ENCODE measurements around the gene KRT10. TPM values are rescaled to one million over a fixed set of nuclear protein-coding genes. Genes with fewer than 3 reads are reported as not detected.
"Not testable (repeated sequence)": the region's sequence is repeated elsewhere in the genome, so short reads cannot be mapped to it uniquely, and the experiment has no call there.

KRT10 gene
- polyA plus RNA-seq, 6 donors from 2014 or later: 194 to 275 (median 232) TPM

DNA sequence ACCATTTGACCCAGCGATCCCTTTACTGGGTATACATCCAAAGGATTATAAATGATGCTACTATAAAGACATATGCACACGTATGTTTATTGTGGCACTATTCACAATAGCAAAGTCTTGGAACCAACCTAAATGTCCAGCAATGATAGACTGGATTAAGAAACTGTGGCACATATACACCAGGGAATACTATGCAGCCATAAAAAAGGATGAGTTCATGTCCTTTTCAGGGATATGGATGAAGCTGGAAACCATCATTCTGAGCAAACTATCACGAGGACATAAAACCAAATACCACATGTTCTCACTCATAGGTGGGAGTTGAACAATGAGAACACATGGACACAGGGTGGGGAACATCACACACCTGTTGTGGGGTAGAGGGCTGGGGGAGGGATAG, 7.8 kb downstream of the KRT10 start:
- Mint-ChIP-seq H3K4me1 (peaks cover 4 to 13% (median 12%) of the 10 kb centered on the region in 3 donors), H3K36me3 (peaks cover 19 to 24% of the 10 kb centered on the region in 2 donors), H3K27me3 (peaks cover 49 to 53% (median 49%) of the 10 kb centered on the region in 3 donors), H3K9me3 (peaks cover 4 to 27% (median 6%) of the 10 kb centered on the region in 7 donors), H3K4me3 (peak overlapping the region in 2 of 8 donors; percentile 56)
- not testable (repeated sequence) for DNase-seq; ATAC-seq (ENCODE audit: low read depth in 2 of 2); H3K27ac Mint-ChIP-seq

DNA sequence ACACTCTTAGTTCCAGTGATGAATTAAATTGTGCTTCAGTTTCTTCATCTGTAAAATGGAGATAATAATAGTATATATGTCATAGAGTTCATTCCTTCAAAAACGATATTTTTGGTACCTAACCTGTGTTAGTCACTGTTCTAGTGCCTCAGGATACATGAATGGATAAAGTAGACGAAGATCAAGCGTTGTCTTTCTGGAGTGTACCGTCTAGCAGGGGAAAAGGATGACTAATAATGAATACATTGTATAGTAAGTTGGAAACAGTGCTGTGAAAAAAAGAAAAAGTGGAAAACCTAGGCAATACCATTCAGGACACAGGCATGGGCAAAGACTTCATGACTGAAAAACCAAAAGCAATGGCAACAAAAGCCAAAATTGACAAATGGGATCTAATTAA, 8.6 kb downstream of the KRT10 start:
- peaks cover 54 to 57% (median 55%) of the 10 kb centered on the region in 3 donors for H3K27me3 Mint-ChIP-seq

DNA sequence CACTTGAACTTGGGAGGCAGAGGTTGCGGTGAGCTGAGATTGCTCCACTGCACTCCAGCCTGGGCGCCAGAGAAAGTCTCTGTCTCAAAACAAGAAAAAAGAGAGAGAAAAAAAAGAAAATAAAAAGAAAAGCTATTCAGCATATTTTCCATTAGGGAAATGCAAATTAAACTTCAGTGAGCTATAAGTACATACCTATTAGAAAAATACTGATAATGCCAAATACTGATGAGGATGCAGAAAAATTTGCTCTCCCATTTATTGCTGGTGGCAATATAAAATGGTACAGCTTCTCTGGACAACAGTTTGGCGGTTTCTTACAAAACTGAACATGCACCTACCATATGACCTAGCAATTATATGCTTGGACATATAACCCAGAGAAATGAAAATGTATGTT, 9.8 kb downstream of the KRT10 start:
- Mint-ChIP-seq H3K4me1 (peaks cover 0 to 7% (median 3%) of the 10 kb centered on the region in 3 donors), H3K9me3 (peaks cover 3 to 22% (median 6%) of the 10 kb centered on the region in 7 donors), H3K27me3 (peaks cover 66 to 69% (median 66%) of the 10 kb centered on the region in 3 donors)

More for the DNA sequence above, 8.6 kb downstream of the KRT10 start:
- Mint-ChIP-seq H3K27ac (no peak overlapping the region), H3K4me1 (peaks cover 4 to 12% (median 8%) of the 10 kb centered on the region in 3 donors), H3K9me3 (peaks cover 4 to 27% (median 6%) of the 10 kb centered on the region in 7 donors), H3K36me3 (peaks cover 19 to 24% of the 10 kb centered on the region in 2 donors), H3K4me3 (no peak overlapping the region)
- no peak for DNase-seq
- no peak for ATAC-seq (ENCODE audit: low read depth in 2 of 2)

DNA sequence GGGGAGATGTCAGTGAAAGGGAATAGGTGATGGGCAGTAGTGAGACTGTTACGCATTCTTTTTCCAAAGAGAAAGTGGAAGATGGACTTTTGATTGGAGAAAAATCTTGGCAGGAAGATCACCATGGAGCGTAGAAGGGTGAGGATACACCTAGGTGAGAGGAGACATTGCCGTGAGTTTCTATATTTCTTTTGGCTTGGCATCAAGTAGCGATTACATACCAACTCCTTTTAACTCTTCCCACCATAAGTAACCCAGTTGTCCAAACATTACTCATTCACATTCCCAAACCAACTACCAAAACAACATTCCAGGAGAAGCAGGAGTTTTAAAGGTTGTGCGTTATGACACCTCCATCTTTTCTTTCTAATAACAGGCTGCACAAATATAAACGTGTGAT, 11.9 kb downstream of the KRT10 start:
- Mint-ChIP-seq H3K36me3 (peaks cover 0 to 7% of the 10 kb centered on the region in 2 donors), H3K9me3 (peaks cover 0 to 19% (median 3%) of the 10 kb centered on the region in 7 donors), H3K27ac (no peak overlapping the region), H3K27me3 (peaks cover 83 to 87% (median 86%) of the 10 kb centered on the region in 3 donors), H3K4me3 (no peak overlapping the region), H3K4me1 (no peaks in the 10 kb centered on the region)
- DNase-seq (no peak), ATAC-seq (ENCODE audit: low read depth in 2 of 2) (no peak)

More for the DNA sequence above, 9.8 kb downstream of the KRT10 start:
- DNase-seq (no peak), ATAC-seq (ENCODE audit: low read depth in 2 of 2) (no peak)
- Mint-ChIP-seq H3K4me3 (no peak overlapping the region), H3K36me3 (peaks cover 11 to 22% of the 10 kb centered on the region in 2 donors), H3K27ac (no peak overlapping the region)

DNA sequence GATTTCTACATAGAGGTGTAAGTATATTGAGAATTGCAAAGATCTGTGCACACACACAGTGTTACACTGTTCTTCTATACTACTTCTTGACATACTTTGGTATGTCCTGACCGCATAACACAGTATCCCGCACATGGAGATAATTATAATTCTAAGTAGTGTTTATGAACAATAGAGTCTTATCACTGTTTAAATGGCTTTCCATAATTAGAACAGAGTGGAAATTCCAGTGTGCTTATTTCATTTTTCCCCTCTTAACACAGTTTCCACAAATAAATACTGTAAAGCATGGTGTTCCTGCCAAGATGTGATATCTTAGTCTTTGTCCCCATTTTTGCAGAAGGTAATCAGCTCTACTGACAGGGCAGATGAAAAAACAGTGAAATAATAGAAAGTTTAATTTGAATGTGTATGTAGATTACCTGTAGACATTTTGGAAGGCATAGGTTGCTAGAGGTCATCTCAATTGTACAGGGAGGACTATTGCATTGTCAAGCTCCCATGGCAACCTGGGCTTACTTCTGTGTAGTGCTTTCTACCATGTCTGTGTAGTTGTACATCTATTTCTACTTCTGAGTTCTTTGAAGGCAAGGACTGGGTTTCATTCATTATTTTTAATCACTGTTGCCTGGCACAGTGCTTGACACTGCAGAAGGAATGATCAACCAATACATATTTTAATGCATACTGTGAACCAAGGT, 12.5 kb downstream of the KRT10 start:
- ATAC-seq (ENCODE audit: low read depth in 2 of 2) (no peak), DNase-seq (no peak)
- peaks cover 0 to 24% (median 4%) of the 10 kb centered on the region in 7 donors for H3K9me3 Mint-ChIP-seq
- H3K4me3 Mint-ChIP-seq: no peak overlapping the region
- H3K36me3 Mint-ChIP-seq: peaks cover 0 to 12% of the 10 kb centered on the region in 2 donors
- no peak overlapping the region for H3K27ac Mint-ChIP-seq
- no peaks in the 10 kb centered on the region for H3K4me1 Mint-ChIP-seq
- peaks cover 86 to 92% (median 92%) of the 10 kb centered on the region in 3 donors for H3K27me3 Mint-ChIP-seq

DNA sequence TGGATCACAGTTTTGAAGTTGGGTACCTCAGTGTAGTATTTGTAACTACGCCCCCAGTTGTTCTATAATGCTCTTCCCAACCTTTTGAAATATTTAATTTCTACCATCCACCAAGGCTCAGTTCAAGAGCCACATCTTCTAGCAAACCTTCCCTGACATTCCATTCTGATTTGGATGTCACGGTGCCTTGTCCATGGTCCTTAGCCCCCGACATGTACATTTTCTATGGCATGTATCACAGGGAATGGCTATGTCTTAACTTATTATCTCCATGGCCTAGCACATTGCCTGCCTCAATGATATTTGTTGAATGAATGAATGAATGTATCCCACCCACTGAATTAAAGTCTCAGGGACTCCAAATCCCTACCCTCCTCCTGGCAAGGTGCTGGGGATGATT, 16.3 kb downstream of the KRT10 start:
- DNase-seq (no peak), ATAC-seq (ENCODE audit: low read depth in 2 of 2) (no peak)
- Mint-ChIP-seq H3K4me1 (peaks cover 0 to 5% (median 3%) of the 10 kb centered on the region in 3 donors), H3K9me3 (peaks cover 0 to 12% (median 0%) of the 10 kb centered on the region in 7 donors), H3K27ac (no peak overlapping the region), H3K36me3 (peaks cover 0 to 11% of the 10 kb centered on the region in 2 donors), H3K27me3 (peaks cover 61 to 65% (median 65%) of the 10 kb centered on the region in 3 donors), H3K4me3 (no peak overlapping the region)

DNA sequence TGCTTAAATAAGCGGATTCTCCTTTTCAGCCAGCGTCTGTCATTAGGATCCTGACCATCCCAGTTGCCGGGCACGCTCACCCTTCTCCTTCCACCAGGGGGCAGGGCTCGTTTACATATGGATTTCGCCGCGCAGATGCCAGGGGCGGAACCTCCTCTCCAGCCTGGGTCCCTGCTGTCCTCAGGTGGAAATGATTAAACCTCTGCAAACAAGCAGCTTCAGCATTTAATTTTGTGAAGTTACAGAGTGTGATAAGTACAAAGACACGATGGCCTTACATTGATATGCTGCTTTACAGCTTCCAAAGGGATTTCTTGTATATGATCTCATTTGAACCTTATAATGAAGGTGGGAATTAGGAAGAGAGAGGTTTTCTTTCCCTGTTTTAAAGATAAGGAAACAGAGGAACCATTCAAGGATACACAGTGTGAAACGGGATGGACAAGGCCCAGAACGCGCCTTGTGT, 18.8 kb downstream of the KRT10 start:
- no peak overlapping the region for H3K27ac Mint-ChIP-seq
- peaks cover 41 to 49% (median 44%) of the 10 kb centered on the region in 3 donors for H3K27me3 Mint-ChIP-seq
- ATAC-seq (ENCODE audit: low read depth in 2 of 2) (peak; percentile 89 to 99), DNase-seq (peak; percentile 66)
- no peak overlapping the region for H3K4me3 Mint-ChIP-seq
- peaks cover 0 to 11% of the 10 kb centered on the region in 2 donors for H3K36me3 Mint-ChIP-seq
- peaks cover 0 to 6% (median 0%) of the 10 kb centered on the region in 7 donors for H3K9me3 Mint-ChIP-seq
- H3K4me1 Mint-ChIP-seq: peaks cover 0 to 5% (median 3%) of the 10 kb centered on the region in 3 donors

DNA sequence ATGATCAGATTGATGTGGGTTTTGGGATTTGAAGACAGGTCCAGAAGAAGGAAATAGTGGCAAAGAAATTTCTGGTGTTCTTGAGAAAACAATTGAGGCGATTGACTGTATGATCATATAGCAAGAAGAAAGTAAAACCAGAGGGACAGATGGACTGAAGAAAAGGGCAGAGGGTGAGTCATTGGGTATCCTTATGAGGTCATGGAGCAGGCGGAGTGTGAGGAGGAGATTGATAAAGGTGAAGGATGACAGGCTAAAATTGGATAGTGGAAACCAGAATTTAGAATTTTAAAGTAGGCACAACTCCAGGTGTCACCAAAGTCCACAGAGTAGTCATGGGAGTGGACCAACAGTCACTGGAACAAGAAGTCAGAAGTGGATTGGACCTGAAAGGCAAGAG, 21.3 kb downstream of the KRT10 start:
- peaks cover 0 to 16% of the 10 kb centered on the region in 2 donors for H3K36me3 Mint-ChIP-seq
- H3K27ac Mint-ChIP-seq: no peak overlapping the region
- DNase-seq: no peak
- peaks cover 24 to 35% (median 34%) of the 10 kb centered on the region in 3 donors for H3K27me3 Mint-ChIP-seq
- peaks cover 0 to 5% (median 3%) of the 10 kb centered on the region in 3 donors for H3K4me1 Mint-ChIP-seq
- ATAC-seq (ENCODE audit: low read depth in 2 of 2): no peak
- no peak overlapping the region for H3K4me3 Mint-ChIP-seq
- peaks cover 0 to 6% (median 0%) of the 10 kb centered on the region in 7 donors for H3K9me3 Mint-ChIP-seq

DNA sequence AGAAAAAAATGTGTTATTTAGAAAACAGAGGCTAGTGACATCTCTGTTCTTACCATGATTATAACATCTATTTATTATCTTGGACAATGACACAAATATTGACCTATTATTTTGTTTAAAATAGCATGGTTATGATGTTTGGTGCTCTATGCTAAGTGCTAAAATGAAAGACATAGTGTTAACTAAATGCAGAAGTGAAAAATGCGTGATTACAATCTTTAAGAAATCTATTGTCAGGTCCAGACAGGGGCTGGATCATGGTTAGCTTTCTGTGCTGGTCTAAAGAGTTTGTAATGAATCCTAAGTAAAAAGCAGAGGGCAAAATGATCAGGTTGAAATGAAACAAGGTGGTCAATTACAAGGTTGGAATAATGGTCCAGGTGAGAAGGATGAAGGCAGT, 22.0 kb downstream of the KRT10 start:
- Mint-ChIP-seq H3K27me3 (peaks cover 27 to 35% (median 35%) of the 10 kb centered on the region in 3 donors), H3K27ac (no peak overlapping the region), H3K36me3 (peaks cover 0 to 15% of the 10 kb centered on the region in 2 donors), H3K9me3 (peaks cover 0 to 5% (median 0%) of the 10 kb centered on the region in 7 donors), H3K4me1 (peaks cover 0 to 5% (median 3%) of the 10 kb centered on the region in 3 donors), H3K4me3 (no peak overlapping the region)
- DNase-seq (no peak), ATAC-seq (ENCODE audit: low read depth in 2 of 2) (no peak)

DNA sequence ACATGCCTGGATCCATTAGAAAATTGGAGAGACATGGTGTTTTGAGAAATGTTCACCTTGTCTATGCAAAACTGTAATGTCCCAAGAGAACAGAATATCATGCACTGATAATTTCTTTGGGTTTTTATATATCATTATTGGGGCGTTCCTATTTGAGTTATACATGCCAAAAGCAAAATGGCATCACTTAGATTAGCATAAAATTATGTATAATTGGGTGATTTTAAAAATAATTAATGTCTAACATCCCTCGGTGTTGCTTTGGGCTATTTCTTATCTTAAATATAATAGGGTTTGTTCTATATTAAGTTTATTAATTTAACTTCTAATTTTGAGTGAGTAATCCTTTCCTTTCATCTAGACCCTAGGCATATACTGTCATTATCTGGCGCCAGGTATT, 22.6 kb downstream of the KRT10 start, which contains the start of gene KRT28:
TSS of gene KRT28 (minus strand) at position 101 of the 400 bp plus-strand sequence. CDS start at position 35, 66 bp downstream.
- Mint-ChIP-seq H3K4me1 (peaks cover 0 to 5% (median 3%) of the 10 kb centered on the region in 3 donors), H3K27me3 (peaks cover 27 to 34% (median 33%) of the 10 kb centered on the region in 3 donors), H3K36me3 (peaks cover 0 to 10% of the 10 kb centered on the region in 2 donors), H3K9me3 (peaks cover 0 to 1% (median 0%) of the 10 kb centered on the region in 7 donors), H3K4me3 (no peak within 1 kb of the TSS), H3K27ac (no peak within 1 kb of the TSS)
- DNase-seq: no peak
- no peak for ATAC-seq (ENCODE audit: low read depth in 2 of 2)

DNA sequence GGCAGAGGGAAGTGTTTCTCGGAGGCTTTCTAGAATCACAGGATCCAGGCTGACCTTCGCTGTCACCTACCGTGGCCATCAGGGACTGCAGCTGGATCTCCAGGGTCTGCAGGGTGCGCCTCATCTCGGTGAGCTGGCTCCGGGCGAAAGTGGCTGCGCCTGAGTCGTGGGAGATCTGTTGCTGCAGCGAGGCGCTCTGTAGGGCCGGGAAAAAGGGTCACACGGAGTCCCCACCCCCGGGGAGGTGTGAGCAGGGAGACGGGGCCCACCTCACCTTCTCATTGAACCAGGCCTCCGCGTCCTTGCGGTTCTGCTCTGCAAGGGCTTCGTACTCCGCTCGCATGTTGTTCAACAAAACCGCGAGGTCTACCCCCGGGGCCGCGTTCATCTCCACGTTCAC, 25.6 kb downstream of the KRT10 start:
- H3K9me3 Mint-ChIP-seq: no peaks in the 10 kb centered on the region
- H3K4me1 Mint-ChIP-seq: no peaks in the 10 kb centered on the region
- ATAC-seq (ENCODE audit: low read depth in 2 of 2): no peak
- no peak for DNase-seq
- H3K27ac Mint-ChIP-seq: peak overlapping the region in 1 of 6 donors; percentile 50
- peaks cover 33 to 44% (median 39%) of the 10 kb centered on the region in 3 donors for H3K27me3 Mint-ChIP-seq
- no peak overlapping the region for H3K4me3 Mint-ChIP-seq
- H3K36me3 Mint-ChIP-seq: peaks cover 0 to 5% of the 10 kb centered on the region in 2 donors

DNA sequence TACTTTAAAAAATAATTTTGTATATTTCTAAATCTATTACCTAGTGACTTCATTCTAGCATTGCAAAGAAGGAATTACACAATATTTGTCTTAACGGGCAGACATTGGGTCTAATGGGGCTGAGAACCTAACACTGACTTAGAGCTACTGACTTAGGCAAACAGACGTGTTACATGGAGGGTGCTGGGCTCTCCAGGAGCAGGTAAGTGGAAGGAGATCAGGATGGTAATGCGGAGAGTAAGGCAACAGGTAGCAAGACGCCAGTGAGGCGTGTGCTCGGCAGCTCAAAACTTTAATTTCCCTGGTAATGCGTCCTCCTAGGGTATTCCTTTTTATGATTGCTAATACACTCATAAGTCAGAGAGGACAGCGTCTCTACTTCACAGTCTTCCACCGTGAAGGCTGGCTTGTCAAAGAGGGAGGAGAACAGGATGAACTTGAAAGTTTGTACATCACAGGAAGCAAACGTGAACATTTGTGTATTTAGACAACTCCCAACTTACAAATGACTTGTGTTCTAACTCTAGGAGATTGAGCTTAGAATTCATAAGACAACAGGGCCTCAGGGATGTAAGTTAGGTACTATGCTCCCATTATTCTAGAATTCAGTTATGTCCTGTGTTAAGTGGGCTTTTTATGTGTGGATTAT, 27.3 kb downstream of the KRT10 start:
- Mint-ChIP-seq H3K9me3 (no peaks in the 10 kb centered on the region), H3K27me3 (peaks cover 33 to 44% (median 39%) of the 10 kb centered on the region in 3 donors), H3K36me3 (peaks cover 0 to 5% of the 10 kb centered on the region in 2 donors)

DNA sequence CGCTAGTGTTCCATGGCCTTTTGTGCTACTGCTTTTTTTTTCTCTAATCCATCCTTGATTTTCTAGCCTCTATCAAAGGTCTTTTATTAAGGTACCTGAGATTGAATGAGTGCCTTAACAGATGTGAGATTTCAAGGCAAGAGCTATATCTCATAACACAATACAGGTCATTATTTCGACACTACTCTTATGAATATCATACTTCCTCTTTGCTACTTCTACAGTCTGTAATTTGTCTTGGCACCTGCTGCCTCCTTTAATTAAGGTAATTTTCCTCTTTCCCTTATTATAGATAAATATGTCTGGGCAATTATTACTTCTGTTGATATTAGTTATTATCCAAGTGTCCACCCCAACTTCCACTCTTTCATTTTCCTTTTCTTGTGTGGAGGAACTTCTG, 27.9 kb downstream of the KRT10 start:
- Mint-ChIP-seq H3K4me1 (no peaks in the 10 kb centered on the region), H3K27ac (peak overlapping the region in 1 of 6 donors; percentile 67), H3K4me3 (no peak overlapping the region), H3K27me3 (peaks cover 33 to 44% (median 39%) of the 10 kb centered on the region in 3 donors), H3K36me3 (peaks cover 0 to 5% of the 10 kb centered on the region in 2 donors), H3K9me3 (no peaks in the 10 kb centered on the region)
- DNase-seq (no peak), ATAC-seq (ENCODE audit: low read depth in 2 of 2) (no peak)

More for the DNA sequence above, 27.3 kb downstream of the KRT10 start:
- H3K4me1 Mint-ChIP-seq: no peaks in the 10 kb centered on the region
- H3K27ac Mint-ChIP-seq: no peak overlapping the region
- H3K4me3 Mint-ChIP-seq: no peak overlapping the region
- ATAC-seq (ENCODE audit: low read depth in 2 of 2): no peak
- DNase-seq: no peak
